Activated naive CD4-positive, alpha-beta T cell treated with anti-CD3 and anti-CD28 coated beads, Interleukin-2, amount 10 ng/mL, durations not matched to agents 7 days and 5 days (primary cell): ENCODE measurements around the gene CATSPERZ.

ENCODE experiments used
- CTCF ChIA-PET: fragments of 350-600 bp; sonication (Branson Sonifier 250); formaldehyde crosslinking; loops from one replicate; lab custom pipeline; 2021; ENCODE audit warnings: antibody characterized with exemption; lab: Charles Lee
- DNase-seq: peaks from one replicate; pipeline ENCODE4 v3.0.0-alpha.2; 2020
- H3K27ac Mint-ChIP-seq: one replicate; pipeline ENCODE4 v1.8.0; 2021; ENCODE audit warnings: mild to moderate bottlenecking, moderate library complexity, mixed read lengths
- H3K27me3 Mint-ChIP-seq: one replicate; pipeline ENCODE4 v1.8.0; 2021; ENCODE audit warnings: mild to moderate bottlenecking, mixed read lengths
- H3K36me3 Mint-ChIP-seq: one replicate; pipeline ENCODE4 v1.8.0; 2021; ENCODE audit warnings: mixed read lengths
- H3K4me1 Mint-ChIP-seq: one replicate; pipeline ENCODE4 v1.8.0; 2021; ENCODE audit warnings: mixed read lengths
- H3K4me3 Mint-ChIP-seq: one replicate; pipeline ENCODE4 v1.8.0; 2021; ENCODE audit warnings: mild to moderate bottlenecking, moderate library complexity, mixed read lengths
- H3K9me3 Mint-ChIP-seq: one replicate; pipeline ENCODE4 v1.8.0; 2021; ENCODE audit warnings: mixed read lengths

CATSPERZ gene

DNA sequence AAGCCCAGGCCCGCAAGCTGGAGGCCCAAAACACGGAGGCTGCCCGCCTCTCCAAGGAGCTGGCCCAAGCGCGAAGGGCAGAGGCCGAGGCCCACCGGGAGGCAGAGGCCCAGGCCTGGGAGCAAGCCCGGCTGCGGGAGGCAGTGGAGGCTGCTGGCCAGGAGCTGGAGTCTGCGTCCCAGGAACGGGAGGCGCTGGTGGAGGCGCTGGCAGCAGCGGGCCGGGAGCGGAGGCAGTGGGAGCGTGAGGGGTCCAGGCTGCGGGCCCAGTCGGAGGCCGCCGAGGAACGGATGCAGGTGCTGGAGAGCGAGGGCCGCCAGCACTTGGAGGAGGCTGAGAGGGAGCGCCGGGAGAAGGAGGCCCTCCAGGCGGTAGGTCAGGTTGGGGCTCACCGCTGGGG lies 44.6 kb downstream of the CATSPERZ start:
- H3K36me3 Mint-ChIP-seq = peaks cover 30% of the 10 kb centered on the region
- H3K9me3 Mint-ChIP-seq = no peaks in the 10 kb centered on the region
- H3K27ac Mint-ChIP-seq = no peak overlapping the region
- DNase-seq = no peak
- H3K4me1 Mint-ChIP-seq = peaks cover 33% of the 10 kb centered on the region
- CTCF ChIA-PET = interaction anchor here (2.1 kb wide), 1 partner anchor 12 kb away, joined by 6 read pairs; no protein-coding TSS in a partner anchor
- H3K4me3 Mint-ChIP-seq = no peak overlapping the region
- no peaks in the 10 kb centered on the region for H3K27me3 Mint-ChIP-seq

DNA sequence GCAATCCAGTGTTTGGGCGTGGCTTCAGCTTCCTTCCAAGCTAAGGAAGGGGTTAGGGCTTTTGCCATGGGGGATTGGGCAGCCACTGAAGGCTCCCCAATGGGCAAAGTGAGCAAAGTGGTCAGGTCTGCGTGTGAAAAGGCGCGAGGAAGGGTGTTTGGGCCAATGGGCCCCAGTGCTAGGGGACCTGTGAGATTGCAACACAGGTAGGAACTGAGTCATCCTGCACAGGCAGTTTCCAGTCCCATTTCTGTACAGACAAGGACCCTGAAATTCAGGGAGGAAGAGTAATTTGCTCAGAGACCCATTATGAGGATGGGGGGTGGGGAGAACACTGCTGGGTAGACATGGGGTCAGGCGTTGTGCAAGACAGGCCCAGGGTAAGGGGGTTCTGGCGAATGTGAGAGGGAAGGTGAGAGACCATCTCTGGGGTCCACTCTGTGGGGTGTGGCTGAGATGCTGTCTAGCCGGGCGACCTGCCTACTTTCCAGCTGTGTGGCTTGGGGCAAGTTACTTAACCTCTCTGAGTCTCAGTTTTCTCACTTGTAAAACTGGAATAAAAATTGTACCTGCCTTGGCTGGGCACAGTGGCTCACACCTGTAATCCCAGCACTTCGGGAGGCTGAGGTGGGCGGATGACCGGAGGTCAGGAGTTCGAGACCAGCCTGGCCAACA lies 47.2 kb downstream of the CATSPERZ start:
- Mint-ChIP-seq H3K9me3 (no peaks in the 10 kb centered on the region), H3K27me3 (no peaks in the 10 kb centered on the region), H3K4me1 (peaks cover 13% of the 10 kb centered on the region), H3K36me3 (peaks cover 21% of the 10 kb centered on the region), H3K4me3 (no peak overlapping the region), H3K27ac (no peak overlapping the region)
- no peak for DNase-seq
- CTCF ChIA-PET = interaction anchor here (0.7 kb wide), 1 partner anchor 126 kb away, joined by 3 read pairs; no protein-coding TSS in a partner anchor

DNA sequence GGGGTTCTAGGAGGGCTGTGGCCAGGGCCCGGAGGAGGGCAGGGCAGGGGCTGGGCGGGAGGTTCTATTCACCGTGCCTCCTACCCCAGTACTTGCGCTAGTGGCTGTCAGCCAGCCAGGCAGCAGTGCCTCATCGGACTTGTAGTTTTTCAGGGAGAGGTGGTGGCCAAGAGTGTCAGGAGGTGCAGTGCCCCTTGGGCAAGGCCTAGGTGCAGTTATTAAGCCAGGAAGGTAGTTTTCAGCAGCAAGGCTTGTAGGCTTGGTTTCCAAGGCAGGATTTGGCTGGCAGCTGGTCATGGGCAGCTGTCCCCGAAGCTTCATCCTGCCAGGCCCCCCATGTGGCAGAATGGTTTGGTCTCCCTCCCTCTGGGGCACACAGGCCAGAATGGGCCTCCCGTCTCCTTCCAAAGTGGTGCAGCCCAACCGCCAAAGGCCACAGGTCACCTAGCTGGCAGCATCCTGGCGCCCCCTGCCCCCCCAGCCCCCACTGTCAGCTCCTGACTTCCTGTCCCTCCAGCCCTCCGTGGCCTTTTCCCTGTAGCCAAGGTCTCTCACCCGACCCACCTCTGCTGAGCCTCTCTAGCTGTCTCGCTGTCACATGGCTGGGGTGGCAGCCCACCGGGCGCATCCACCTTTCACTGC lies 48.3 kb downstream of the CATSPERZ start:
- CTCF ChIA-PET = interaction anchor here (1.6 kb wide), 1 partner anchor 31 kb away, joined by 6 read pairs; the partner anchor contains the start of genes PRDX5 and TRMT112
- Mint-ChIP-seq H3K4me3 (no peak overlapping the region), H3K9me3 (no peaks in the 10 kb centered on the region), H3K27ac (no peak overlapping the region), H3K27me3 (no peaks in the 10 kb centered on the region), H3K4me1 (peaks cover 7% of the 10 kb centered on the region), H3K36me3 (peaks cover 19% of the 10 kb centered on the region)
- no peak for DNase-seq

DNA sequence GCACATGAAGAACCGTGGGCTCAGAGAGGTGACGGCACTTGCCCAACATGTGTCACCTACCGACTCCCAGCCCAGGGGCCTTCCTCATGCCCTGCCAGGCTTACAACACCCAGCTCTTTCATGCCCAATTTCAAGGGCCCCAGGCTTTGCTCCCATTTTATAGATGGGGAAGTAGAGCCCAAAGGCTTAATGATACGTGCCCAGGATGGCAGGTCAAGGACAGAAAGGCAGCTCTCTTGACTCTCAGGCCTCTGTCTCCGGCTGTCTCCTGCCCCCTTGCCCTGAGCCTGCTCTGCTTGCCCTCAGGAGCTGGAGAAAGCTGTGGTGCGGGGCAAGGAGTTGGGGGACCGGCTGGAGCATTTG lies 48.8 kb downstream of the CATSPERZ start:
- no peak overlapping the region for H3K4me3 Mint-ChIP-seq
- H3K36me3 Mint-ChIP-seq = peaks cover 19% of the 10 kb centered on the region
- peaks cover 7% of the 10 kb centered on the region for H3K4me1 Mint-ChIP-seq

DNA sequence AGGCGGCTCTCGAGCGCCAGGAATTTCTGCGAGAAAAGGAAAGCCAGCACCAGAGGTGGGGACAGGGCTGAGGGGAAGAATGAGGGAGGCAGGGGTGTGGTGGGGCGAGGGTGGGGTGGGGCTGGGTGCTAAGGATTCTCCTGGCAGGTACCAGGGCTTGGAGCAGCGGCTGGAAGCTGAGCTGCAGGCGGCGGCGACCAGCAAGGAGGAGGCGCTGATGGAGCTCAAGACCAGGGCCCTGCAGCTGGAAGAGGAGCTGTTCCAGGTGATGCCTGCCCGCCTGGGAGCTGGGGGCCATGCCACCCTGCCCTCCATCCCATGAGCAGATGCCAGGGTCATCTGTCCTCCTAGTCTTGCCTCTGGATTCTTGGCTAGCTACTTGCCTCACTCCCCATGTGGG lies 49.2 kb downstream of the CATSPERZ start:
- DNase-seq = no peak
- Mint-ChIP-seq H3K36me3 (peaks cover 19% of the 10 kb centered on the region), H3K9me3 (no peaks in the 10 kb centered on the region), H3K4me3 (no peak overlapping the region), H3K4me1 (peaks cover 7% of the 10 kb centered on the region), H3K27ac (no peak overlapping the region), H3K27me3 (no peaks in the 10 kb centered on the region)
- CTCF ChIA-PET = interaction anchor here (1.6 kb wide), 1 partner anchor 32 kb away, joined by 6 read pairs; the partner anchor contains the start of genes PRDX5 and TRMT112

More for the DNA sequence above, 48.8 kb downstream of the CATSPERZ start:
- no peak for DNase-seq
- CTCF ChIA-PET = interaction anchor here (1.6 kb wide), 1 partner anchor 31 kb away, joined by 6 read pairs; the partner anchor contains the start of genes PRDX5 and TRMT112
- Mint-ChIP-seq H3K9me3 (no peaks in the 10 kb centered on the region), H3K27ac (no peak overlapping the region), H3K27me3 (no peaks in the 10 kb centered on the region)

DNA sequence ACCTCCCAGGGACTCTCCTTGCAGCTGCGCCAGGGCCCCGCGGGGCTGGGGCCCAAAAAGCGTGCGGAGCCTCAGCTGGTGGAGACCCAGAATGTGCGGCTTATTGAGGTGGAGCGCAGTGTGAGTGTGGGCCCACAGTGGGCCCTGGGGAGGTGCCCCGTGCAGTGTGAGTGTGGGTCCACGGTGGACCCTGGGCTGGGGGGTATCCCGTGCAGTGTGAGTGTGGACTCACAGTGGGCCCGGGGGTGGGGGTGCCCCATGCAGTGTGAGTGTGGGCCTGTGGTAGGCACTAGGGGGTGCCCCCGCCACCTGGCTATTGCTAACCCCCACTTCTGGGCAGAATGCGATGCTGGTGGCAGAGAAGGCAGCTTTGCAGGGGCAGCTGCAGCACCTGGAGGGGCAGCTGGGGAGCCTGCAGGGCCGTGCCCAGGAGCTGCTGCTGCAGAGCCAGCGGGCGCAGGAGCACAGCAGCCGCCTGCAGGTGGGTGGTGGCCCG lies 51.0 kb downstream of the CATSPERZ start:
- DNase-seq = no peak
- Mint-ChIP-seq H3K4me1 (peaks cover 4% of the 10 kb centered on the region), H3K4me3 (no peak overlapping the region), H3K27ac (no peak overlapping the region), H3K36me3 (peaks cover 10% of the 10 kb centered on the region), H3K9me3 (no peaks in the 10 kb centered on the region), H3K27me3 (no peaks in the 10 kb centered on the region)
- CTCF ChIA-PET = interaction anchor here (1.4 to 4.9 kb wide), 2 partner anchors 34 to 98 kb away, joined by 4 to 24 read pairs; partner anchors contain the start of genes PRDX5 and TRMT112

DNA sequence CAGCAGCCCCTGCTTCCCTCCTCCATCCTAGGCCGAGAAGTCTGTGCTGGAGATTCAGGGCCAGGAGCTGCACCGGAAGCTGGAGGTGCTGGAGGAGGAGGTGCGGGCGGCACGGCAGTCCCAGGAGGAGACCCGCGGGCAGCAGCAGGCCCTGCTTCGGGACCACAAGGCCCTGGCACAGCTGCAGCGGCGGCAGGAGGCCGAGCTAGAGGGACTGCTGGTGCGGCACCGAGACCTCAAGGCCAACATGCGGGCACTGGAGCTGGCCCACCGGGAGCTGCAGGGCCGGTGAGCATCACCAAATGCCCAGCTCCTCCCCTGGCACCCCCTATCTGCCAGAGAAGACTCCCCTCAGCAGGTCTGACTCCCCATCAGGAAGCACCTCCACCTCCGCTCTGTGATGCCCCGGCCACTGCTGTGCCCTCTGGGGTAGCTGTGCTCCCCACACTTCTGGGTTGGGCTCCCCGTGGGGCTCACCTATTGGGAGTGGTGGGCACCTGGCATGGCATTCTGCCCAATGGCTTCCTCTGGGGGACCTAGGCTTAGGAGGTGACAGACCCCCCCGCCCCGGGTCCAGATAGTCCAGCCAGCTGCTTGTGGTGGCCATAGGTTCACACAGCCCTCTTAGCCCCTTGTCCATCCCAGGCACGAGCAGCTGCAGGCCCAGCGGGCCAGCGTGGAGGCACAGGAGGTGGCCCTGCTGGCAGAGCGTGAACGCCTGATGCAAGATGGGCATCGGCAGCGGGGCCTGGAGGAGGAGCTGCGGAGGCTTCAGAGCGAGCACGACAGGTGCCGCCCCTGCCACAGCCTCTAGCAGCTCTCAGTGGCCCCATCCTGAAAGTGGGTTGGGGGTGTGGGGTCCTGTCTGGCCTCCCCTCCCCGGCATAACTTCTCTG lies 52.2 kb downstream of the CATSPERZ start:
- Mint-ChIP-seq H3K9me3 (no peaks in the 10 kb centered on the region), H3K4me3 (no peak overlapping the region), H3K4me1 (peaks cover 9% of the 10 kb centered on the region), H3K27ac (no peak overlapping the region), H3K36me3 (peaks cover 10% of the 10 kb centered on the region), H3K27me3 (no peaks in the 10 kb centered on the region)
- CTCF ChIA-PET = interaction anchor here (0.6 to 6.6 kb wide), 3 partner anchors 11 to 182 kb away, joined by 4 to 42 read pairs (median 24); partner anchors contain the start of genes CCDC88B, PRDX5 and TRMT112
- DNase-seq = no peak

DNA sequence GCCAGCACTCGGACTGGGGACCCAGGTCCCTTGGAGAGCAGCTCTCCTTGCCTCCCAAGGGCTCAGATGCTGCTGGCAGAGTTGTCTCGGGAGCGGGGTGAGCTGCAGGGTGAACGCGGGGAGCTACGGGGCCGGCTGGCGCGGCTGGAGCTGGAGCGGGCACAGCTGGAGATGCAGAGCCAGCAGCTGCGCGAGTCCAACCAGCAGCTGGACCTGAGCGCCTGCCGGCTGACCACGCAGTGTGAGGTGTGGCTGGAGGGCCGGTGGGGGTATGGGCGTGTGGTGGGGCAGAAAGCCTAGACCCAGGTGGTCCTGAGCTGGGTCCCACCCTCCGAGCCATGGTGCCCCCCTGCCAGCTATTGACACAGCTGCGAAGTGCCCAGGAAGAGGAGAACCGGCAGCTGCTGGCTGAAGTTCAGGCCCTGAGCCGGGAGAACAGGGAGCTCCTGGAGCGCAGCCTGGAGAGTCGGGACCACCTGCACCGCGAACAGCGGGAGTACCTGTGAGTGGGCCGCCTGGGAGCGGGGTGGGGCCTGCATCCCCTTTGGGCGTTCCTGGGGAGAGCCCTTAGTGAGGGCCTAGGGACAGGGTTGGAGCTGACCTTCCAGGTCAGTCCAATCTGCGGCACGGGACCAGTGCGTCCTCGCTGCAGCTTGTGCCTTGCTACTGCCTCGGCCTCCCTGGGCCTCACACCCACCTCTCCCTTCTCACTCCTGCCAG lies 53.0 kb downstream of the CATSPERZ start:
- peaks cover 15% of the 10 kb centered on the region for H3K4me1 Mint-ChIP-seq
- H3K4me3 Mint-ChIP-seq = no peak overlapping the region
- H3K36me3 Mint-ChIP-seq = peaks cover 10% of the 10 kb centered on the region
- H3K27ac Mint-ChIP-seq = no peak overlapping the region
- no peaks in the 10 kb centered on the region for H3K27me3 Mint-ChIP-seq
- no peaks in the 10 kb centered on the region for H3K9me3 Mint-ChIP-seq
- CTCF ChIA-PET = interaction anchor here (0.6 to 6.6 kb wide), 5 partner anchors 12 to 183 kb away, joined by 4 to 42 read pairs (median 22); partner anchors contain the start of genes CCDC88B, ESRRA, PRDX5 and TRMT112
- no peak for DNase-seq

DNA sequence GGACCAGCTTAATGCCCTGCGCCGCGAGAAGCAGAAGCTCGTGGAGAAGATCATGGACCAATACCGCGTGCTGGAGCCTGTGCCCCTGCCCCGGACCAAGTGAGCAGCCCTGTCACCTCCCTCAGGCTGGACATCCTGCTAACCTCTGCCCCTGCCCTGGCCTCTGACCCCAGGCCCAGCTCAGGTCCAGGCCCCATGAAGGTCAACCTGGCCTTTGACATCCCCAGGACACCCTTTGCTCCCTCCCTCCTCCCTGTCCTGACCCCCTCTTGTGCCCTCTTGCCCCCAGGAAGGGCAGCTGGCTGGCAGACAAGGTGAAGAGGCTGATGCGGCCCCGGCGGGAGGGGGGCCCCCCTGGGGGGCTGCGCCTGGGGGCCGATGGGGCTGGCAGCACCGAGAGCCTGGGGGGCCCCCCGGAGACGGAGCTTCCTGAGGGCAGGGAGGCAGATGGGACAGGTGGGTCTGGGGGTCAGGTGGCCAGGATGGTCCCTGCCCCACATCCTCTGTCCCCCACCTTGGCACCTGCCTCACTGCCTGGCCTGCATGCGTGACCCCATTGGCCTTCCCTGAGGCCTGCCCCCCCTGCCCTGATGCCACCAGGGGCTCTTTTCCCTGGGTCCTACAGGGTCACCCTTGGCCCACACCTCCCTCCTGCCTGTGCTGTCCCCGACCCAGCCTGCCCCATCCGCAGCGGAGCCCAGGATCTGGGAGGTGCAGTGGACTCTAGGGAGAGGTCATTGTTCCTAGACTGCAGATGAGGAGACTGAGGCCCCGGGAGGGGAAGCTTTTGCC lies 53.8 kb downstream of the CATSPERZ start:
- CTCF ChIA-PET = interaction anchor here (1.0 to 6.6 kb wide), 7 partner anchors 13 to 50 kb away, joined by 3 to 42 read pairs (median 9); partner anchors contain the start of genes CCDC88B, ESRRA, PRDX5 and TRMT112

More for the DNA sequence above, 53.8 kb downstream of the CATSPERZ start:
- H3K9me3 Mint-ChIP-seq = no peaks in the 10 kb centered on the region
- H3K4me1 Mint-ChIP-seq = peaks cover 17% of the 10 kb centered on the region
- DNase-seq = no peak
- H3K27ac Mint-ChIP-seq = no peak overlapping the region
- no peak overlapping the region for H3K4me3 Mint-ChIP-seq
- H3K27me3 Mint-ChIP-seq = no peaks in the 10 kb centered on the region
- peaks cover 8% of the 10 kb centered on the region for H3K36me3 Mint-ChIP-seq
